Omental fat pad (tissue), 4 donors: ENCODE results near the gene APOL1. TPM values are rescaled to one million over a fixed set of nuclear protein-coding genes. Genes with fewer than 3 reads are reported as not detected.
"Not testable (repeated sequence)": the region's sequence is repeated elsewhere in the genome, so short reads cannot be mapped to it uniquely, and the experiment has no call there.

Experiments
- ATAC-seq: fragments of 150-250 bp; one replicate; pipeline ENCODE4 v1.9.1; 2016; ENCODE audit warnings: mild to moderate bottlenecking, moderate library complexity; ENCODE audit not compliant: low FRiP score
- DNase-seq: peaks from one replicate; pipeline ENCODE4 v3.0.0-alpha.2; 2019; ENCODE audit warnings: low spot score
- CTCF ChIP-seq, 3 donors: fragments of 450-650 bp; IDR thresholded peaks; one replicate each; pipeline ENCODE4 v1.5.1; 2016 to 2017; ENCODE audit warnings: antibody characterized with exemption in 3 of 3, mild to moderate bottlenecking in 3 of 3, moderate library complexity in 2 of 3
- total RNA-seq, 4 donors: library from RNA; depleted of rRNA; stranded (reverse); fragments of >200 nt; gene quantifications; one replicate each; pipeline ENCODE4 v1.1.0, GENCODE V29; 2016

APOL1 gene
- 10 to 100 TPM; 27.3 to 89.3 (median 65.3) TPM for total RNA-seq

GRCh38 chr22:36252754-36253522 lies at the start of gene APOL1:
Gene APOL1 (plus strand): TSS chr22:36253133. CDS start chr22:36254956, 1,823 bp downstream.
- no peak for DNase-seq
- no peak for TF ChIP-seq CTCF (IDR thresholded peaks at IDR 0.05)
- peak; percentile 76 for ATAC-seq

- not testable (repeated sequence) for DNase-seq, ATAC-seq
Observed at GRCh38 chr22:36203441-36203840, 49.5 kb upstream of the APOL1 start.

- TF ChIP-seq CTCF (IDR thresholded peaks at IDR 0.05) = no peak
- no peak for DNase-seq
- ATAC-seq = no peak
Observed at GRCh38 chr22:36204001-36204631, 48.8 kb upstream of the APOL1 start.

- TF ChIP-seq CTCF (IDR thresholded peaks at IDR 0.05) = no peak
- no peak for ATAC-seq
- no peak for DNase-seq
Observed at GRCh38 chr22:36204632-36205015, 48.3 kb upstream of the APOL1 start.

GRCh38 chr22:36205573-36205972 lies 47.4 kb upstream of the APOL1 start:
- ATAC-seq = not testable (repeated sequence)

GRCh38 chr22:36206255-36206654 lies 46.7 kb upstream of the APOL1 start:
- no peak for ATAC-seq

More at GRCh38 chr22:36205573-36205972, 47.4 kb upstream of the APOL1 start:
- not testable (repeated sequence) for DNase-seq

GRCh38 chr22:36208162-36208765 lies 44.7 kb upstream of the APOL1 start:
- TF ChIP-seq CTCF (IDR thresholded peaks at IDR 0.05) = no peak
- ATAC-seq (peak; percentile 67), DNase-seq (no peak)

More at GRCh38 chr22:36206255-36206654, 46.7 kb upstream of the APOL1 start:
- no peak for TF ChIP-seq CTCF (IDR thresholded peaks at IDR 0.05)
- no peak for DNase-seq

- ATAC-seq (no peak), DNase-seq (no peak)
- TF ChIP-seq CTCF (IDR thresholded peaks at IDR 0.05) = no peak
Observed at GRCh38 chr22:36208914-36209313, 44.0 kb upstream of the APOL1 start.

- not testable (repeated sequence) for DNase-seq, ATAC-seq
Observed at GRCh38 chr22:36209488-36209908, 43.4 kb upstream of the APOL1 start.
